ENCODE data around the gene GPS2. TPM values are rescaled to one million over a fixed set of nuclear protein-coding genes. Genes with fewer than 3 reads are reported as not detected.

GPS2 gene
- total and polyA plus RNA-seq, 11 donors: 51.0 to 118 (median 62.3) TPM

- H3K9me3 ChIP-seq: no peaks in the 10 kb centered on the region
These were observed 1.1 kb downstream of the GPS2 start for GRCh38 chr17:7313890-7314718.

GRCh38 chr17:7313088-7313889 lies 1.9 kb downstream of the GPS2 start:
- no peak for ATAC-seq
- Histone ChIP-seq H3K36me3 (peaks cover 3 to 76% (median 71%) of the 10 kb centered on the region in 9 donors), H3K27ac (peak overlapping the region in 5 of 12 donors; percentile 0 to 98 (median 20)), H3K4me1 (peaks cover 7 to 65% (median 50%) of the 10 kb centered on the region in 12 donors), H3K4me3 (peak overlapping the region in 1 of 12 donors; percentile 83), H3K27me3 (no peaks in the 10 kb centered on the region), H3K9me3 (no peaks in the 10 kb centered on the region)
- WGBS, 4 donors: 87 to 90% (median 89%) methylated on average over 7 of the region's 7 CpGs
- DNase-seq: no peak
- intact Hi-C loops (cut with DNase I): no loop called here
- TF ChIP-seq POLR2A (IDR thresholded peaks at IDR 0.05): no peak
- peak in 2 of 12 donors; percentile 11 to 15 for TF ChIP-seq CTCF (IDR thresholded peaks at IDR 0.05)

More at GRCh38 chr17:7313890-7314718, 1.1 kb downstream of the GPS2 start:
- ATAC-seq: no peak
- no peak for TF ChIP-seq POLR2A (IDR thresholded peaks at IDR 0.05)
- TF ChIP-seq CTCF (IDR thresholded peaks at IDR 0.05): no peak
- peak overlapping the region in 11 of 12 donors; percentile 90 to 99 (median 97) for H3K27ac ChIP-seq
- H3K36me3 ChIP-seq: peaks cover 3 to 84% (median 79%) of the 10 kb centered on the region in 9 donors
- no peak for DNase-seq
- H3K4me3 ChIP-seq: peak overlapping the region; percentile 76 to 98 (median 92)
- H3K27me3 ChIP-seq: no peaks in the 10 kb centered on the region
- 46 to 50% (median 46%) methylated on average over 9 of the region's 9 CpGs for WGBS, 4 donors
- intact Hi-C loops (cut with DNase I): no loop called here
- peaks cover 7 to 59% (median 44%) of the 10 kb centered on the region in 12 donors for H3K4me1 ChIP-seq

GRCh38 chr17:7312432-7313087 lies 2.6 kb downstream of the GPS2 start:
- Histone ChIP-seq H3K4me3 (no peak overlapping the region), H3K4me1 (peaks cover 7 to 69% (median 51%) of the 10 kb centered on the region in 12 donors), H3K27ac (peak overlapping the region in 1 of 12 donors; percentile 98), H3K36me3 (peaks cover 3 to 69% (median 63%) of the 10 kb centered on the region in 9 donors), H3K27me3 (no peaks in the 10 kb centered on the region), H3K9me3 (no peaks in the 10 kb centered on the region)
- intact Hi-C loops (cut with DNase I): no loop called here
- TF ChIP-seq POLR2A (IDR thresholded peaks at IDR 0.05): no peak
- no peak for TF ChIP-seq CTCF (IDR thresholded peaks at IDR 0.05)
- ATAC-seq (no peak), DNase-seq (no peak)
- 71 to 78% (median 73%) methylated on average over 7 of the region's 7 CpGs for WGBS, 4 donors

Data from heart left ventricle (tissue), 16 donors.